ENCODE data around the gene MAT2A. TPM values are rescaled to one million over a fixed set of nuclear protein-coding genes. Genes with fewer than 3 reads are reported as not detected.

The MAT2A gene
- total RNA-seq, 6 experiments from 2014 or later = 138 to 171 (median 158) TPM

- Mint-ChIP-seq H3K4me1 (ENCODE audit: low read depth) (peaks cover 10% of the 10 kb centered on the region), H3K27ac (no peak overlapping the region)
Observed at GRCh38 chr2:85523062-85523902, 15.7 kb upstream of the MAT2A start.

DNA sequence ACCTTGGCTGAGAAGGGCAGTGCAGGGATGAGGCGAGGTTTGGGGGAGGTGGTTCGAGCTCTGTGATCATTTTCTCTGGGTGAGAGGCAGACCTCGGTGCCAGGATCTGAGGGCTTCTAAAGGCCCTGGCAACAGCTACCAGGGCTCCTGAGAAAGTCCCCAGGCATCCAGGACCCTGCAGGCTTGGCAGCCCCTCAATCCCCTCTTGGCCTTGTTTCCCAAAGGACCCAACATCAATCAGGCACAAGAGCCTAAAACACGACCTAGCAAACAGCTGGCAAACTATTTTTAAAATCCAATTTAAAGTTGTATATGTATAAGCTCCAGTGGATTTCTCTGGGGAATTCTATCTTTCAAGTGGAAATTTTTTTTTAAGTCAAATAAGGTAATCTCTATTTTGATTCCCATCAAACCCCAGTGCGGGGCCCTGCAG, 15.0 kb upstream of the MAT2A start:
- TF ChIP-seq, protein P1, sequence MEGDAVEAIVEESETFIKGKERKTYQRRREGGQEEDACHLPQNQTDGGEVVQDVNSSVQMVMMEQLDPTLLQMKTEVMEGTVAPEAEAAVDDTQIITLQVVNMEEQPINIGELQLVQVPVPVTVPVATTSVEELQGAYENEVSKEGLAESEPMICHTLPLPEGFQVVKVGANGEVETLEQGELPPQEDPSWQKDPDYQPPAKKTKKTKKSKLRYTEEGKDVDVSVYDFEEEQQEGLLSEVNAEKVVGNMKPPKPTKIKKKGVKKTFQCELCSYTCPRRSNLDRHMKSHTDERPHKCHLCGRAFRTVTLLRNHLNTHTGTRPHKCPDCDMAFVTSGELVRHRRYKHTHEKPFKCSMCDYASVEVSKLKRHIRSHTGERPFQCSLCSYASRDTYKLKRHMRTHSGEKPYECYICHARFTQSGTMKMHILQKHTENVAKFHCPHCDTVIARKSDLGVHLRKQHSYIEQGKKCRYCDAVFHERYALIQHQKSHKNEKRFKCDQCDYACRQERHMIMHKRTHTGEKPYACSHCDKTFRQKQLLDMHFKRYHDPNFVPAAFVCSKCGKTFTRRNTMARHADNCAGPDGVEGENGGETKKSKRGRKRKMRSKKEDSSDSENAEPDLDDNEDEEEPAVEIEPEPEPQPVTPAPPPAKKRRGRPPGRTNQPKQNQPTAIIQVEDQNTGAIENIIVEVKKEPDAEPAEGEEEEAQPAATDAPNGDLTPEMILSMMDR (IDR thresholded peaks at IDR 0.05) = no peak
- no peaks in the 10 kb centered on the region for H3K9me3 Mint-ChIP-seq
- peaks cover 8% of the 10 kb centered on the region for H3K27me3 Mint-ChIP-seq (ENCODE audit: insufficient read depth)
- no peaks in the 10 kb centered on the region for H3K36me3 Mint-ChIP-seq (ENCODE audit: low read depth)
- no peak for DNase-seq
- H3K4me1 Mint-ChIP-seq (ENCODE audit: low read depth) = peaks cover 10% of the 10 kb centered on the region
- H3K4me3 Mint-ChIP-seq = no peak overlapping the region
- no peak overlapping the region for H3K27ac Mint-ChIP-seq

More at GRCh38 chr2:85523062-85523902, 15.7 kb upstream of the MAT2A start:
- TF ChIP-seq, protein P1 (IDR thresholded peaks at IDR 0.05) = no peak
- no peak for DNase-seq
- Mint-ChIP-seq H3K27me3 (ENCODE audit: insufficient read depth) (peaks cover 7% of the 10 kb centered on the region), H3K4me3 (no peak overlapping the region), H3K36me3 (ENCODE audit: low read depth) (no peaks in the 10 kb centered on the region), H3K9me3 (no peaks in the 10 kb centered on the region)

- TF ChIP-seq, protein P1 (IDR thresholded peaks at IDR 0.05) = no peak
- peaks cover 10% of the 10 kb centered on the region for H3K4me1 Mint-ChIP-seq (ENCODE audit: low read depth)
- no peak for DNase-seq
- H3K36me3 Mint-ChIP-seq (ENCODE audit: low read depth) = no peaks in the 10 kb centered on the region
- H3K9me3 Mint-ChIP-seq = no peaks in the 10 kb centered on the region
- no peak overlapping the region for H3K27ac Mint-ChIP-seq
- H3K27me3 Mint-ChIP-seq (ENCODE audit: insufficient read depth) = peaks cover 11% of the 10 kb centered on the region
- H3K4me3 Mint-ChIP-seq = no peak overlapping the region
Observed at GRCh38 chr2:85524336-85524908, 14.5 kb upstream of the MAT2A start.

- Mint-ChIP-seq H3K4me3 (no peak overlapping the region), H3K36me3 (ENCODE audit: low read depth) (no peaks in the 10 kb centered on the region), H3K4me1 (ENCODE audit: low read depth) (peaks cover 10% of the 10 kb centered on the region), H3K9me3 (no peaks in the 10 kb centered on the region; the same call in 1 of the 2 replicates), H3K27me3 (ENCODE audit: insufficient read depth) (peaks cover 11% of the 10 kb centered on the region), H3K27ac (no peak overlapping the region)
- no peak for DNase-seq
- TF ChIP-seq, protein P1 (IDR thresholded peaks at IDR 0.05) = no peak
Observed at GRCh38 chr2:85525029-85525428, 13.9 kb upstream of the MAT2A start.

DNA sequence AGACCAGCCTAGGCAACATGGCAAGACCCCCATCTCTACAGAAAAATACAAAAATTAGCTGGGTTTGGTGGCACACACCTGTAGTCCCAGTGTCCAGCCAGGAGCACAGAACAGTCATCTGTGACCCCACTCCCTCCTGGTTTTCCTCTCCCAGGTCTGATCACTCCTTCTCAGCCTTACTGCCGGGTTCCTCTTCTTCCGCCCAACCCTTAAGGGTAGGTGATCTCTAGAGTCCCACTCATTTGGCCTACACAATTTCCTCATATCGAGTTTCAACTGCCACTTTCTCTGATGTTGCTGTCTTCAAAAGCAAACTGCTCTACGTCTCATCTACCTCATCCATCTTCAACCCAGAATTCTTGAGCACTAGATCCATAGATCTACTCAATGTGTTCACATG, 13.4 kb upstream of the MAT2A start:
- Mint-ChIP-seq H3K9me3 (no peaks in the 10 kb centered on the region; the same call in 1 of the 2 replicates), H3K4me3 (no peak overlapping the region), H3K27ac (no peak overlapping the region), H3K4me1 (ENCODE audit: low read depth) (peaks cover 10% of the 10 kb centered on the region), H3K36me3 (ENCODE audit: low read depth) (no peaks in the 10 kb centered on the region), H3K27me3 (ENCODE audit: insufficient read depth) (peaks cover 11% of the 10 kb centered on the region)
- TF ChIP-seq, protein P1 (IDR thresholded peaks at IDR 0.05) = no peak
- no peak for DNase-seq
